ENCODE measurements around the gene SH3RF1. TPM values are rescaled to one million over a fixed set of nuclear protein-coding genes. Genes with fewer than 3 reads are reported as not detected.

The SH3RF1 gene
- total and polyA plus RNA-seq, 2 of the 8 experiments (the other 6 are each of a cell fraction or from before 2014, with no cell fraction given): 6.9 to 15.1 TPM

GRCh38 chr4:169080981-169081380 lies 189.8 kb downstream of the SH3RF1 start:
- Histone ChIP-seq H2BK5ac (ENCODE audit: low read depth, low read length) (no peak overlapping the region), H3K4me3 (ENCODE audit: extremely low read depth in 1 of 4, insufficient read depth in 2 of 4, low read depth in 3 of 4, low read length in 4 of 4) (no peak overlapping the region), H3K27ac (ENCODE audit: low read depth, low read length) (no peak overlapping the region), H2BK120ac (replicated peaks; ENCODE audit: low read depth, low read length) (no peak overlapping the region), H3K56ac (replicated peaks; ENCODE audit: insufficient read length, low read depth, low read length) (no peak overlapping the region), H3K79me1 (ENCODE audit: low read depth, low read length) (no peaks in the 10 kb centered on the region), H3K36me3 (ENCODE audit: control insufficient read depth in 2 of 4, insufficient read depth in 4 of 4, low read length in 3 of 4) (no peaks in the 10 kb centered on the region), H3K4me2 (ENCODE audit: insufficient read depth in 1 of 2, low read depth in 2 of 2, low read length in 2 of 2) (no peak overlapping the region), H2BK15ac (ENCODE audit: low read length) (no peak overlapping the region), H3K4ac (replicated peaks; ENCODE audit: insufficient read length, low read depth, low read length) (no peak overlapping the region), H3K27me3 (replicated peaks in 1 of 4; ENCODE audit: control insufficient read depth in 3 of 4, extremely low read depth in 1 of 4, insufficient read depth in 3 of 4, low read length in 3 of 4) (no peaks in the 10 kb centered on the region), H3K9ac (replicated peaks in 1 of 4; ENCODE audit: extremely low read depth in 1 of 4, low read depth in 3 of 4, low read length in 3 of 4) (no peak overlapping the region), H4K8ac (ENCODE audit: extremely low read depth, insufficient read depth, low read length) (no peak overlapping the region), H3K9me3 (ENCODE audit: insufficient read depth in 2 of 2, low read depth in 1 of 2, low read length in 1 of 2) (no peaks in the 10 kb centered on the region), H2AFZ (ENCODE audit: low read length) (no peak overlapping the region), H4K20me1 (replicated peaks in 1 of 2; ENCODE audit: control insufficient read depth in 1 of 2, insufficient read depth in 2 of 2, low read length in 2 of 2) (no peaks in the 10 kb centered on the region), H2BK20ac (ENCODE audit: low read length) (no peak overlapping the region), H3K14ac (ENCODE audit: insufficient read length) (no peak overlapping the region), H3K79me2 (ENCODE audit: control insufficient read depth in 1 of 2, insufficient read depth in 2 of 2, low read length in 2 of 2) (no peaks in the 10 kb centered on the region), H3K23me2 (ENCODE audit: low read depth, low read length) (no peaks in the 10 kb centered on the region), H3K23ac (ENCODE audit: insufficient read length) (no peak overlapping the region), H4K5ac (ENCODE audit: insufficient read length, low read depth, low read length) (no peak overlapping the region), H3K18ac (ENCODE audit: extremely low read depth, low read length) (no peak overlapping the region), H3K4me1 (replicated peaks in 1 of 4; ENCODE audit: control insufficient read depth in 3 of 4, insufficient read depth in 4 of 4, low read length in 3 of 4) (no peaks in the 10 kb centered on the region), H4K91ac (replicated peaks; ENCODE audit: insufficient read length, low read length) (no peak overlapping the region), H2BK12ac (ENCODE audit: low read depth, low read length) (no peak overlapping the region), H2AK5ac (ENCODE audit: low read depth, low read length) (no peak overlapping the region)
- ChIA-PET POLR2A (ENCODE audit: partially characterized antibody) (no interaction called here), CTCF (ENCODE audit: partially characterized antibody) (interaction anchor here (1.8 kb wide), 1 partner anchor 27 kb away, joined by 5 read pairs; no protein-coding TSS in a partner anchor)
- FAIRE-seq: no peak
- no peak for DNase-seq (ENCODE audit: low read depth in 1 of 2, low spot score in 2 of 2)
- TF ChIP-seq SIX5 (IDR thresholded peaks at IDR 0.05; ENCODE audit: low read depth, low read length) (no peak), EP300 (IDR thresholded peaks at IDR 0.05; ENCODE audit: borderline replicate concordance in 1 of 2, low read depth in 2 of 2, low read length in 2 of 2) (no peak), KDM4A (IDR thresholded peaks at IDR 0.05; ENCODE audit: low read depth, low read length, severe bottlenecking) (no peak), KDM5A (IDR thresholded peaks at IDR 0.05; ENCODE audit: low read length) (no peak), CTBP2 (IDR thresholded peaks at IDR 0.05; ENCODE audit: borderline replicate concordance, insufficient read depth, insufficient read length, low read length) (no peak), TCF12 (IDR thresholded peaks at IDR 0.05; ENCODE audit: low read depth, low read length) (no peak), CHD1 (IDR thresholded peaks at IDR 0.05; ENCODE audit: low read depth, low read length) (no peak)
- TF ChIP-seq, protein P1, sequence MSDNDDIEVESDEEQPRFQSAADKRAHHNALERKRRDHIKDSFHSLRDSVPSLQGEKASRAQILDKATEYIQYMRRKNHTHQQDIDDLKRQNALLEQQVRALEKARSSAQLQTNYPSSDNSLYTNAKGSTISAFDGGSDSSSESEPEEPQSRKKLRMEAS (IDR thresholded peaks at IDR 0.05): no peak
- 92% methylated on average over 2 of the region's 2 CpGs; no CpG with 5 or more reads in 1 of the 2 experiments for whole genome bisulfite sequencing, 2 experiments (ENCODE audit: extremely low coverage in 1 of 2, insufficient coverage in 1 of 2, insufficient read length in 1 of 2, insufficient replicate concordance in 2 of 2, low coverage in 1 of 2, low lambda C conversion rate in 2 of 2, missing lambda C conversion rate in 1 of 2)
